ENCODE measurements around the gene ATP6V0D1.
"Not testable (repeated sequence)": the region's sequence is repeated elsewhere in the genome, so short reads cannot be mapped to it uniquely, and the experiment has no call there.

The ATP6V0D1 gene

DNA sequence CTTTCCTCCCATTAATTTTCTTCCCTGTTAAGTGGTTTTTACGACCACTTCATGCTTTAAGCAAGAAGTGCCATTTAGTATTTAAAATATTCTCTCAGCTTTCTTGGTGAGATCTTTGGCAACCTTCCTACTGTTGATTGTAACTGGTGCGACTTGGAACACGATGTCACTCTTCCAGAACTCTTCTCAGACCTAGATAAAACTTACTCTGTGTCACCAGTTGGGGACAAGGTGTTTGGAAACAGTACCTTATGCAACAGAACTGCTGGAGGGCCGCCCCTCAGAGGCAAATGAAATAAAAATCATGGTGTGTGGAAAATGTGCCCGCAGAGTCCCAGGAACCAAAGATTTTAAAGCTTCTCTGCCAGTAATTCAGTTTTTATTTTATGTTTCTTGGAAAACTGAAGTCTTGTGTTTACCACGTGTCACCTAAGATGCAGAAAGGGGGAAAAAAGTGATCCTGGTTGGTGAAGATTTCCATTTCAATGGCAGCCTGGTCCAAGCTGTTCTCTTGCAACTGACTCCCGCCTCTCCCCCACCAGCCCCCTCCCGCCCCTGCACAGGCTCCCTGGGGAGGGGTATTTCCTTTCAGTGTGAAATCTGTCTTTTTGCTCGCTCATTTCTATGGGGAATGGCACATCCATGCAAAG lies 57.2 kb downstream of the ATP6V0D1 start:
- no peak overlapping the region for H3K27ac ChIP-seq
- TF ChIP-seq, protein P1, sequence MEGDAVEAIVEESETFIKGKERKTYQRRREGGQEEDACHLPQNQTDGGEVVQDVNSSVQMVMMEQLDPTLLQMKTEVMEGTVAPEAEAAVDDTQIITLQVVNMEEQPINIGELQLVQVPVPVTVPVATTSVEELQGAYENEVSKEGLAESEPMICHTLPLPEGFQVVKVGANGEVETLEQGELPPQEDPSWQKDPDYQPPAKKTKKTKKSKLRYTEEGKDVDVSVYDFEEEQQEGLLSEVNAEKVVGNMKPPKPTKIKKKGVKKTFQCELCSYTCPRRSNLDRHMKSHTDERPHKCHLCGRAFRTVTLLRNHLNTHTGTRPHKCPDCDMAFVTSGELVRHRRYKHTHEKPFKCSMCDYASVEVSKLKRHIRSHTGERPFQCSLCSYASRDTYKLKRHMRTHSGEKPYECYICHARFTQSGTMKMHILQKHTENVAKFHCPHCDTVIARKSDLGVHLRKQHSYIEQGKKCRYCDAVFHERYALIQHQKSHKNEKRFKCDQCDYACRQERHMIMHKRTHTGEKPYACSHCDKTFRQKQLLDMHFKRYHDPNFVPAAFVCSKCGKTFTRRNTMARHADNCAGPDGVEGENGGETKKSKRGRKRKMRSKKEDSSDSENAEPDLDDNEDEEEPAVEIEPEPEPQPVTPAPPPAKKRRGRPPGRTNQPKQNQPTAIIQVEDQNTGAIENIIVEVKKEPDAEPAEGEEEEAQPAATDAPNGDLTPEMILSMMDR (conservative IDR thresholded peaks at IDR 0.05), result no peak

DNA sequence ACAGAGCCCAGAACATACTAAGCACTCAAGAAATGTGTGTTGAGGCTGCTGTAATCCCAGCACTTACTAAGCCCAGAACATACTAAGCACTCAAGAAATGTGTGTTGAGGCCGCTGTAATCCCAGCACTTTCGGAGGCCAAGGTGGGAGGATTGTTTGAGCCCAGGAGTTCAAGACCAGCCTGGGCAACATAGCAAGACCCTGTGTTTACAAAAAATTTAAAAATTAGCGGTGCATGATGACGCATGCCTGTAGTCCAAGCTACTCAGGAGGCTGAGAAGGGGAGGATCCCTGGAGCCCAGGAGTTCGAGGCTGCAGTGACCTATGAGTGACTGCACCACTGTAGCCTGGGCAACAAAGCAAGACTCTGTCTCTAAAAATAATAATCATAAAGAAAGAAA lies 57.9 kb downstream of the ATP6V0D1 start:
- TF ChIP-seq, protein P1 (conservative IDR thresholded peaks at IDR 0.05), result no peak
- no peak overlapping the region for H3K27ac ChIP-seq

DNA sequence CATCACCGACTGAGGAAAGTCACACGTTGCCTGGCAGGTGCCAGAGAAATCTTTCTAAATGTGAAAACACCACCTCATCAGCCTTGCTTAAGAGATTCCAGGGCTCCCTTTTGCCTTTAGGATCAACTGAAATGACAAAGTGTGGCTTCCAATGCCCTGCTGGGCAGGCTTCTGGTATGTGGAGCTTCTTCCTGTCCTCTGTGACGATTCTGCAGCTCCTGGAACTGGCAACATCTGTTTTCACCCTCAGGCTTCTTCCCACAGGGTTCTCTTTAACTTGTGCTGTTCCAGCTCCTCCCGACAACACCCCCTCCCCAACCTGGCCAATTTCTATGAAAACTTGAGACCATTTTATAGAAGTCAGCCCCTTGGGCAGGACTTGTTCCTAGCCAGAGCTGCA lies 59.9 kb downstream of the ATP6V0D1 start:
- TF ChIP-seq, protein P1 (conservative IDR thresholded peaks at IDR 0.05), result no peak
- H3K27ac ChIP-seq, result no peak overlapping the region

DNA sequence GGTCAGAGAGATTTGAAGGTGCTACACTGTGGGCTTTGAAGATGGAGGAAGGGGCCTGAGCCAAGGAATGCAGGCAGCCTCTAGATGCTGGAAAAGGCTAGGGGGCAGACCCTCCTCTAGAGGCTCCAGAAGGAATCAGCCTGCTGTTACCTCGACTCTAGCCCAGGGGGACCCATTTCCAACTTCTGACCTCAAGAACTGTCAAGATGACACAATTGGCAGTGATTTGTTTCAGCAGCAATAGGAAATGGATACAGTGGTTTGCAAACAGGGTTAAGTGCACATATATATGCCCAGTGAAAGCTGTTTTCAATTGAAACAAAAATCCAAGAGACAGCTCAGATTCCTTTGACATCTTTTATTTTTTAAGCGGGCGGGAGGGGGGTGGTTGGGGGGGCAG lies 61.0 kb downstream of the ATP6V0D1 start:
- TF ChIP-seq, protein P1 (conservative IDR thresholded peaks at IDR 0.05), result no peak

DNA sequence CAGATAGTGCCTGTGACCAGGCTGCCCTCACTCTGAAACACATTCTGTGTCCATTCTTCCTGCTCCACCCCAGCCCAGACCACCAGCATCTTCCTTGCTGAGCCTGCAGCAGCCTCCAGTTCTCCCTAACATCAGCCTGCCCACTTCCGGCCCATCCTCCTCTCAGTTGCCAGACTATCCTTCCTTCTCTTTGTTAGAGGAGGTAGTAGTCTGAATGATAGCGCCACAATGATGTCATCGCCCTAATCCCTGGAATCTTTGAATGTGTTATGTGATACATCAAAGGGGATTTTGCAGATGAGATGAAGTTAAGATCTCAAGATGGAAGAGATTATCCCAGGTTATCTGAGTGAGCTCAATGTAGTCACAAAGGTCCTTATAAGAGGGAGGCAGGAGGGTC lies 61.5 kb downstream of the ATP6V0D1 start:
- TF ChIP-seq, protein P1 (conservative IDR thresholded peaks at IDR 0.05), result no peak
- no peak overlapping the region for H3K27ac ChIP-seq

More for the DNA sequence above, 61.0 kb downstream of the ATP6V0D1 start:
- H3K27ac ChIP-seq, result no peak overlapping the region

DNA sequence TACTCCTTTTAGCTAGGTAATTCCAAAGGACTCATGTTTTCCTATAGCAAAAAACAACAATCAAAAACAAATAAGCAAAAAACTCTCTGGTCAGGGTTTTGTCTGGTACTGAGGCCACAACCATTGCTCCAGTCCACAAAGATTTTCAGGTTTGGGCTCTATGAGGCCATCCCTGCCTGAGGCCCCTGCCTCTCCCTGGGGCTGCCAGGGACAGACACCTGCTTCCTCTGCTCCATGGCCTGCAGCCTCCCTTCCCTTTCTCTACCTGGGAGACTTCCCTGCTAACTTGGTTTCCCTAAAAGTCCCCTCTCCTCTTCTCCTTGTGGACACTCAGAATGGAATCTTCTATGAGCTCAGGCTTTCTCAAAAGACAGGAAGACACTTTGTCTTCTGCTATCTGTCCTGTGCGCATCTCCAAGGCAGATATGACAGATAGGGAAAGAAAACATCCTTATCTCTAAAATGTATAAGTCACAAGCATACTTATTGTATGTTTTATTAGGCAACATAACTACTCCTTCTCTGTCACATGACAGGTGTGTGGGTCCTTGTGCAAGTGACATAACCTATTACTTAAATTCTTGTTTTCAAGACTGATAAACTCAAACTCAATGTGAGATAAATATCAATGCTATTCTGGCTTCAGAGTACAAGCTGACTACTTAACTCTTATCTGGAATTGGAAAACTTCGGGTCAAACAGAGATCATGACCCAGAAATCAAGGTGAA lies 63.5 kb downstream of the ATP6V0D1 start:
- H3K27ac ChIP-seq, result peak overlapping the region; percentile 48
- TF ChIP-seq, protein P1 (conservative IDR thresholded peaks at IDR 0.05), result no peak

DNA sequence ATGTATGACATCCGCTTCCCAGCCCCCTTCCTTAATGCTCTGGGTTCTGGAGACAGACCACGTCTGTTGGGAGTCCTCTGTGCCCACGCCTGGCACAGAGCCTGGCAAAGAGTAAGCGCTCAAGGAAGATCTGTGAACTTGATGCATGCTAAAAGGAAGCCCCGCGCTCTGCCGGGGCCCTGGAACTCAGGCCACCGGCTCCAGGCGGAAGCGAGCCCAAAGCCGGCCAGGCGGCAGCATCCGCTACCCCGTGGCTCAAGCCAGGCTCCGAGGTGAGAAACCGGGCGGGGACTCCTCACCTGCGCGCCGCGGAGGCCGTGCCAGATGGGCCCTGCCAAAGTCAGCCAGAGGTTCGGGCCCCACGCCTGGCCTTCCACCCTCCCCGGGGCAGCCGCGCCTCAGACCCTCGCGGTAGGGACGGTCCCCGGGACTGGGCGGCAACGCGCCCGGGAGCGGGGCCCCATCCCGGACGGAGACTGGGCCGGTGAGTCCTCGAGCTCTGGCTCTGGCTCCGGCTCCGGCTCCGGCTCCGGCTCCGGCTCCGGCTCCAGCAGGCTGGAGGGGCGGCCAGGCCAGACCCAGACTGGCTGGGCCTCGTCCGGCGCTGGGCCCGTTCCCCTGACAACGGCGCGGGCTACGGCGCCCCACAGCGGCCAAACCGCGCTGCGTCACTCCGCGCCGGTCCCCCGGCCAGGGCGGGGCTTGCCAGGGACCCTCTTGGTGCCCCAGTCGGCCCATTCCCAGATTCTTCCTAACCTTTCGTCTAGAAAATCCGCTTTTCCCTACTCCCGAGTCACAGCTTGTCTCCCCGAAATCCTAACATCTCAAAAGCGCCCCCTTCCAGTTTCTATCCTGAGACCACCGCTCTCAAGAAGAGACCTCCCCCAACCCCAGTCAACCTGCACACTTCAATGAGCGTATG lies 64.8 kb downstream of the ATP6V0D1 start, which contains the start of gene ZDHHC1:
TSS of gene ZDHHC1 (minus strand) at position 606 of the 922 bp plus-strand sequence. CDS start 8,702 bp downstream, outside the sequence.
- peak within 1 kb of the TSS; percentile 48 for H3K27ac ChIP-seq
- TF ChIP-seq, protein P1 (conservative IDR thresholded peaks at IDR 0.05), result peak; percentile 69

DNA sequence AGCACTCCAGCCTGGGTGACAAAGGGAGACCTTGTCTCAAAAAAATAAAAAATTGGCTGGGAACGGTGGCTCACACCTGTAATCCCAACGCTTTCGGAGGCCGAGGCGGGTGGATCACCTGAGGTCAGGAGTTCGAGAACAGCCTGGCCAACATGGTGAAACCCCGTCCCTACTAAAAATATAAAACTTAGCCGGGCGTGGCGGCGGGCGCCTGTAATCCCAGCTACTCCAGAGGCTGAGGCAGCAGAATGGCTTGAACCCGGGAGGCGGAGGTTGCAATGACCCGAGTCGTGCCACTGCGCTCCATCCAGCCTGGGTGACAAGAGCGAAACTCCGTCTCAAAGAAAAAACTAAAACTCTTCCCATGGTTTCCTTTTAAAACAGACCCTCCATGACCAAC lies 65.5 kb downstream of the ATP6V0D1 start:
- H3K27ac ChIP-seq, result not testable (repeated sequence)
